Activated CD4-positive, CD25-positive, alpha-beta regulatory T cell treated with anti-CD3 and anti-CD28 coated beads, Interleukin-2, amount 50 U/mL, for 24 hours (primary cell): ENCODE measurements around the gene SLC30A7.

Experiments
- ATAC-seq, 2 donors: fragments of 150-1000 bp; cut with Tn5 transposase; one replicate each; pipeline ENCODE4 v1.10.0; 2021; ENCODE audit warnings: mild to moderate bottlenecking in 1 of 2, moderate library complexity in 1 of 2

SLC30A7 gene

GRCh38 chr1:100988121-100988520 is 92.2 kb downstream of the SLC30A7 start:
- no peak for ATAC-seq

DNA sequence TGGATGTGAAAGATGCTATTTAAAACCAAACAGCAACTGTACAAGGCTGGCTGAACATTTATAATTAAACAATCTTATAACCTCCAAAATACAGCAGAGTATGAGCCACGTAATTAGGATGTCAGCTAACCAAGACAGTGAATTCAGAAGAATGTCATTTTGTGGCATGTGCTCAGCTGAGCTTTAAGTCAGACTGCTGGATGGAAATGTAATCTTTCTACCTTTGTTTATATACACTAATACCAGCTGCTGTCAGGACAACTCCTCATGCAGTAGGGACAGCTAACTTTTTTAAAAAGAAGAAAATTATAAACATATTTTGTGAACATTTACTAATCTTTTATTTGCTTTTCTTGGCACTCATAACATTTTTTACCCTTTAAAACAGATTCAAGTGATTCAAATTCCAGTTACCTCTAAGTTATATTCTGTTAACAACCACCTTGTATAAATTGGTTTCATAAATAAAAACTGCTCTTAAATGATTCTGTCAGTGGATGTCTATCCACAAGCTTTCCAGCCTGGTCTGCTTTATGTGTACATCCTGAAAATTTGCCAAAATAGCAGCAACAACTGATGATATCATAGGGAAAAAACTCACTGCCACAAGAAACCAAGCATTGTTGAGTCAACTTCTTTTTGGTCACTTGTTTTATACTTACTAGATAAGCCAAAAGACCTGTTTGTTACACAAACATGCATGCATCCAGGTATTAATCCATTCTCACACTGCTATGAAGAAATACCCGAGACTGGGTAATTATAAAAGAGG is 93.6 kb downstream of the SLC30A7 start:
- ATAC-seq: no peak

GRCh38 chr1:100995198-100995988 is 99.5 kb downstream of the SLC30A7 start:
- no peak for ATAC-seq

GRCh38 chr1:100998426-100998825 is 102.5 kb downstream of the SLC30A7 start:
- ATAC-seq: no peak

GRCh38 chr1:101000131-101000873 is 104.4 kb downstream of the SLC30A7 start:
- no peak for ATAC-seq

- ATAC-seq: no peak
These were observed 106.7 kb downstream of the SLC30A7 start for GRCh38 chr1:101002551-101002950.

- ATAC-seq: no peak
These were observed 107.2 kb downstream of the SLC30A7 start for GRCh38 chr1:101003012-101003650.

GRCh38 chr1:101004061-101004460 is 108.2 kb downstream of the SLC30A7 start:
- no peak for ATAC-seq

GRCh38 chr1:101004670-101005069 is 108.8 kb downstream of the SLC30A7 start:
- no peak for ATAC-seq

DNA sequence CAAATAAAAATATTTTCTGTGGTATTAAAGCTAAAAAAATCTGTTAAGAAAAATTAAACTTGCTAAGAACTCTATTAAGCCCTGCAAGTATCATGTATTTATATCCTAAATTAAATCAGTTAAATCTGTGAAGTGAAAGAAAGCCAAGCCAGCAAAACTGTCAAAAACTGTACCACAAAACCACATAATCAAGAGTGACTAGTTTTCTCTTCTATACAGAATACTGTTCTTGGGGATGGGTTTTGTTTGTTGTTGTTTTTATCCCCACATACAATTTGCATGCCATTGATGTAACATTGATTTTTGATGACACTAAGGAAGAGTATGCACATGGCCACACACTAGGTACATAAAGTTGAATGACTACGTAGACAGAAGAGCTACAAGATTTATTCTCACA is 109.3 kb downstream of the SLC30A7 start:
- no peak for ATAC-seq

DNA sequence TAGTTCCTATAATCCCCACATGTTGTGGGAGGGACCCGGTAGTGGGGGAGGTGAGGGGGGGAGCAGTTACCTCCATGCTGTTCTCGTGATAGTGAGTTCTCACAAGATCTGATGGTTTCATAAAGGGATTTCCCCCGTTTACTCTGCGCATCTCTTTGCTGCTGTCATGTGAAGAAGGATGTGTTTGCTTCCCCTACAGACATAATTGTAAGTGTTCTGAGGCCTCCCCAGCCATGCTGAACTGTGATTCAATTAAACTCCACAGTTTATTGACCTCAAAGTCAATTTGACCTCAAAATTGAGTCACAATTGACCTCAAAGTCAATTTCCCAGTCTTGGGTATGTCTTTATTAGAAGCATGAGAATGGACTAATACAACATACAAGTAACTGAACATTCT is 110.0 kb downstream of the SLC30A7 start:
- ATAC-seq: peak; percentile 37 to 59

DNA sequence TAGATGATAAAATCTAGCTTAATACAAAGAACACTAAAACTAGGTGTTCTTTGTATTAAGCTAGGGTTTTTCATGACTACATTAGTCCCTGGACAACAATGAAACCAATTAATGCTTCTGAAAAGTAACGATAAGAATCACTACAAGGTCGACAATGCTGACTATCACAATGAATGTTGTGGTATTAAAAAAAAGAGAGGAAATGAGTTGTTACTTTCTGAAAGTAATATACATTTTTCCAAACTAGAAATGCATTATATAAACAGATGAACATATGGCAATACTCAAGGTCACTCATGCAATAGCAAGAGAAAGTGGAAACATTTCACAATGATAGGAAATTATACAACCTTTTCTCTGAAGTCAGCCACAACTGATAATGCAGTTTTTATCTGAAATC is 110.7 kb downstream of the SLC30A7 start:
- ATAC-seq: peak; percentile 67 to 80

DNA sequence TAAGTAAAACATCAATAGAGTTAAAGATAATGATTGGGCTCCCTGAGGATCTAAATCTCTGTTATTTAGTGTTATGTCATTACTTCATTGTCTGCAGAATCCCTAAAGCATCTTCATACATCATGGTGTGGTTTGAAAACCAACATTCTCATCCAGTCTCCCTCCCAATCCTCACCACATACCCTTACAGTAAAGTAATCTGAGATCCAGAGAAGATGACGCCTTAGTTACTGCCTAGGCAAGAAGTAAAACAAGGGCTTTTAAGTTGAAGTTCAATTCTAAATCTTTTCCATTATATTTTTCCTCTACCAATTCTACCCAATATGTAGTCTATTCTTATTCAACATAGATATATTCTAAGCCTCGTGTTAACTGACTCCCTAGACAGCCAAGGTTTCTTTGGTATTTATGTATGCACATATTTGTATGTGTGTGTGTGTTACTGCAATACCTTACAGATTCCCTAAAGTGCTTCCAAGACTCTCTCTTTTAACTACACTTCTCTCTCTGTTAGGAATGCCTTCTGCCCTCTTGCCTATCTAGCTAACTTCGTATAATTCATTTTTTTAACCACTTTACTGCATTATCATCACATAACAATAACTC is 112.4 kb downstream of the SLC30A7 start:
- ATAC-seq: no peak

DNA sequence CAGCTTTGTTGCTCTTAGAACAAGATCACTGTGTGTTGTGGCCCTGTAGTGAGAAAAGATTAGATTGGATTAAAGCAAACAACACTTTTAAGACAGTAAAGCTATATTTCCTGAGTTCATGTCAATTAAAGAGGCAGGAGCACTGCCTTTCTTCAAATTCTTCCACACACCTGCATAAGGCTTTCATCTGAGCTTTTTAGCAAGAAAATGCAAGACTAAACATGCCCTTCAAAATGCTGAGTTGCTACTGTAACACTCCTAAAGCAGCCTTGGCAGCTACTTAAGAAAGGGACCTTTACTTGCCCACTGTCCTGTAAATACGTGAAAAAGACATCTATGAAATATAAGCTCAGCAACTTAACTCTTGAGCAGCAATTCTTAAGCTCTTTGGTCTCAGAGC is 117.9 kb downstream of the SLC30A7 start:
- no peak for ATAC-seq

DNA sequence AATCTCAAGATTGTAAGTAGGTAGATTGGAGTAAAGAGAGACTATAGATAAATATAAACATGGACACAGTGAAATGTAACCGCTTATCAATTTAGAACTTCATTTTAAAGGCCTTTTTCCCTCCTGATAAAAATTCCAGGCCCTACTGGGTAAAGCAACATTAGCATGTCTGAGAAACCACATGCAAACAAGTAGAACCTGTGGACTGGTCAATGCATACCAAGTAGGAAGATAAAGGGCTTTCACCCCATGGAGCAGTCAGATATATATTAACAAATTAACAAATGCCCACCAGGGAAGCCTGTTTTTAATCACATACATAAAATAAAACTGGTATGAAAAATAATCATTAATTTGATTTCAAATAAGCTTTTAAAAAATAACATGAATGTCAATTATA is 121.6 kb downstream of the SLC30A7 start:
- ATAC-seq: no peak

- no peak for ATAC-seq
These were observed 126.4 kb downstream of the SLC30A7 start for GRCh38 chr1:101022294-101022693.

GRCh38 chr1:101025283-101025656 is 129.4 kb downstream of the SLC30A7 start:
- ATAC-seq: peak; percentile 31 to 32

DNA sequence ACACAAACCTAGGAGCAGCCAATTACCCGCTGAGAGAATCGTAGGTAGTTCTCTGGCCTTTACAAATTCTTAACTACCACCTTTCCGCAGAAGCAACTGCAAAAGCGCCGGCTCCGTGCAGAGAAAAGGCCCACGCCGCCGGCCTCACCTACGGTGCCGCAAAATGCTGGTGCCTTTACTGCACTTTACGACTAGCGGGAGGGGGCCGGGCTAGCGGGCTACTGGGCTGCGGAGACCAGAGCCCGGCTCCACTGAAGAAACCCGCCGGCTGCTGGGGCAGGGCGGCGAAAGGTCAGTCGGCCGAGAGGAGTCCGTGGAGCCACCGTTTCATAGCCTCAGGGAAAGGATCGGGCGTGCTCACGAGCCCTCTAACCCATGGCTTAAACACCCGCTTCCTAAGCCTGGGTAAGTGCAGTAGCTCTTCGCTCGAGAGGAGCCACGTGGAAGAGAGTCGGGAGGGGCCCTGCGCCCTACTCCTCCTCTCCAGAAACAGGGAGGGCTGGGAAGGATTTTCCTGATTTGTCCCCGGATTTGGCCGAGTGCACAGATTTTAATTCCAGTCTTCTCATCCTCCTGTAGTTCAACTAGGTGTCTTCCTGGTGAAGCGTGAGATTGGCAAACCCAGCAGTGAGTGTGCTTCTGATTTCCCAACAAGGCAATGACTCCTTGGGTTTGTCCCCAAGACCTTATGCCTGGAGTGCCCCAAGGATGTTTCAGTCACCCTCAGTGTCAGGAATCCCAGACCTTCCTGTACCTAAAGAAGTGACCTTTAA is 130.0 kb downstream of the SLC30A7 start, which contains the start of gene DPH5:
TSS of gene DPH5 (minus strand) at position 128 of the 773 bp plus-strand sequence. CDS start 341 bp downstream, outside the sequence.
- ATAC-seq: peak; percentile 92 to 93

DNA sequence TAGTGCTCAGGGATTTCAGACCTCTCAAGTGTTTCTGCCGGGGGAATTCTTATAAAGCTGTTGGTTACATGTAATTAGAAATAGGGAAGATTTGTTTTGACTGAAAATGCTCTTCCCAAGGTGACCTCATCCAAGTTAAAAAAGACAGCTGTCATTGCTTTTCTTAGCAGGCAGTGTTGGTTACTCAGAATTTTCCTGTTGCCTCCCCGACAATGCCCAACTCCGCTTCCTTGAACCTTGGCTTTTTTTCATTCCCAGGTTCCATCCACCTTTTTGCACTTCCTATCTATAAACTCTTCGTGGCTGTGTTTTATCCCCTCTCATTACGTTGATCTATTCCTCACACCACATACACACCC is 130.5 kb downstream of the SLC30A7 start:
- ATAC-seq: no peak

- no peak for ATAC-seq
These were observed 131.4 kb downstream of the SLC30A7 start for GRCh38 chr1:101027194-101027772.

GRCh38 chr1:101028466-101028865 is 132.6 kb downstream of the SLC30A7 start:
- ATAC-seq: no peak
